Activated T-cell treated with anti-CD3 and anti-CD28 coated beads for 48 hours (primary cell): ENCODE results near the gene DNTT.
A peak's percentile ranks its signal among the peaks of the same experiment; 100 is the strongest.

Experiments used
- DNase-seq: peaks from one replicate; pipeline ENCODE4 v3.0.0-alpha.2; 2020; ENCODE audit warnings: low read depth

Gene DNTT

DNA sequence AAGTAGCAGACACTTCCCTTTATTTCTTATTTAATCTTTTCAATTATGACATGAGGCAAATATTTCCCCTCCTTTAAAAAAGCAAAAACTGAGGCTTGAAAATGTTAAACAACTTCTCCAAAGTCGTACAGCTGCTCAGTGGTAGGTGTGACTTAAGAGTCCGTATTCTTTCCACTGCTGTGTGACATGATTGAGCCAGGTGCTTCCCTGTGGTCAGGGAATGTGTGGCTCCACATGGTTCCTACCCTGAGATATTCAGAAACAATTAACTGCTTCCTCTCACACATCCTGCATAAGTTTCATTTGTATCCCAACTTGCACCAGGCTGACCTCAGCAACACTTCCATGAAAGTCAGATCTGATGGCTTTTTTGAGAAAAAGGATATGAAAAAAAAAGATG, 41.0 kb downstream of the DNTT start:
- DNase-seq, result no peak

DNA sequence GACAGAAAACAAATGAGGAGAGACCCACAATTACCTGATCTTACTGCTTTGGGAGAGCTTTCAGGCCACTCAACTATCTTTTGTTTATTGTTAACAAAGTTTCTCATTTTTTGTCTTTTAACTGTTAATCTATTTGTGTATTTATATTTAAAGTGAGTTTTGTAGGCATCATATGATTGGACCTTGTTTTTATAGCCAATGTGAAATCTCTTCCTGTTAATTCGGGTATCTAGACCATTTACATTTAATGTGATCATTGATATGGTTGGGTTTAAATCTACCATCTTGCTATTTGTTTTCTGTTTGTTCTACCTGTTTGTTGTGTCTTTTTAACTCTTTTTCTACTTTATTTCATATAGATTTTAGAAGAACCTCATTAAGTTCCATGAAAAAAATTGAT, 42.1 kb downstream of the DNTT start:
- DNase-seq, result no peak

DNA sequence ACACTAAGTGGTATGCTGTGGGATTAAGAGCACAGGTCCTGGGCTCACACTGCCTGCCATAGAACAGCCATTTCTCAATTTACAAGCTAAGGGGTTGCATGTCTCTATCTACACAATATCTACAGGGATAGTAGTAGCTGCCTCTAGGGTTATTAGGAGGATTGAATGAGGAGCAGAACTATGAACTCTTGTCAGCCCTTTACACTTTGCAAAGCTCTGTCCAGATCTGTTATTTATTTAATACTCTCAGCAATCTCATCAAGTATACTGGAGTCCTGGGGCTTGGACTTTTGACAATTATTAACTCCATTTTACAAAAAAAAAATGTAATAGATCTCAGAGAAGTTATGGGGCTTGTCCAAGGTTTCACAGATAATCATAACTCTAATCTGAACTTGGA, 47.8 kb downstream of the DNTT start:
- DNase-seq, result no peak

DNA sequence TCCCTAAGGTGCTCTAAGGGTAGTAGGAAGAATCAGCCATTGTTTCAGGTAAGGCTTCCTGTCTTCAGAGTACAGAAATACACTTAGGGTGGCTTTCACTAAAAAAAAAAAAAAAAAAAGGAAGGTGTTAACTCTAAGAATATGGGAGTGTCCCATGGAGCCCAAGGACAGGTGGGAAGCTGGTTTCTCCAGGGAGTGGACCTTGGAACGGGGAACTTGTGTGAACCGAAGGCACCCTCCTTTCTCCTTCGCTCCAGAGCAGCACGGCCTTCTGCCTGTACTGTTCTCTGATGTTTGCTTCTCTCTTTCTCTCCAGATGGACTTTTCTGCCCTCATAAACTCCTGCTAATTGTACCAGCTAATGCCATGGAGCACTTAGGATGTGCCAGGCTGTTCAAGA, 48.3 kb downstream of the DNTT start:
- no peak for DNase-seq

DNA sequence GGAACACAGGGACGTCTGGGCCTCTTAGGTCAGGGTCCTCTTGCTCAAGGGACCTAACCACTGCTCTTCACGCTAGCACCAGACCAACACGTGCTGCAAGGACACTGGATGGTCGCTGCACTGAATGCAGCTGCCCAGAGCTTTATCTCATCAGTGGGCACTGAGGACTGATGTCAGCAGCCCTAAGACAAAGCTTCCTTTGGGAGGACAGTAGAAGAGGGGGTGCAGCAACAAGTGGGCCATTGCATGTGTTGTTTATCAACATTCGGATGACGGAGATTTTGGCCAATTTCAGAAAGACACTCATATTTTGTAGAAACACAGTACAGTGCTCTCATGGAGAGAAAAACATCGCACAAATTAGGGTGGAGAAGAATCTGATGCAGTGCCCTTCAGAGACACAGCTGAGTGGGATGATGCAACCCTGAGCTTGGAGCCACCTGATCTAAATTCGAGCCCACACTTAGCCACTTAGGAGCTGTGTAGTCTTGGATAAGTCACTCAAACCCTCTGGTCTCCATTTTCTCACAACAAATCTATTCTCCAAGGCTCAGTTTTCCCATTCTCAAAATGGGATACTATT, 52.9 kb downstream of the DNTT start:
- no peak for DNase-seq

DNA sequence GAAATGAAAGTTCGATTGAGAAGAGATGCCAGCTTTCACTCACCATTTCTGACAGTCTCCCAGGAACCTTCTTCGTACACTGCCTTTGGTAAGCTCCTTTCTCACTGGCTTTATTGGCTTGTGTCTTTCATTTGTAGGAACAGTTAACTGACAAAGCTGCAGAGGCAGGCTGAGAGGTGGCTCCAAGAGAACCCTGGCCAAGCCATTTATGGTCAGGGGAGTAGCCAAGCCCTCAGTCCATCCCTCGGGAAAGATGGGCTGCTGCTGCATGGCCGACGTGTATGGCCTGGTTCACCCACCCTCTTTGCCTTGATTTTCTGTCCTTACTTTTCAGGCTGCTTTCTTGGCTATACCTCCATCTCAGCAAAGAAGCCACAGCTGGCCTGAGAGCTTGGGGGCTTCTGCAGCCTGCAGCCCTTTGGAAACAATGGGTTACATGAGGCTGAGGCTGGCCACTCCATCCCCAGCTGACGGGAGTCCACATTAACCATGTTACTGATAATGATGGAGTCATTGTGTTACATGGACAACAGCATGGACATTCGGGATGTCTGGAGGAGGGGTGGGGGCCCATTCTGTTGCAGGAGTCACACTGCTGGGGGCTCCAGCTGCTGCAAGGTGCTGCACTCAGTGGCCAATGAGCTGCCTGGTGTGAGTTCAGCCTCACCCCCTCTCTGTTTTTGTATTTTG, 54.8 kb downstream of the DNTT start, which contains the start of gene OPALIN:
TSS of gene OPALIN (minus strand) at position 152 of the 690 bp plus-strand sequence. CDS start at position 46, 106 bp downstream.
- no peak for DNase-seq

DNA sequence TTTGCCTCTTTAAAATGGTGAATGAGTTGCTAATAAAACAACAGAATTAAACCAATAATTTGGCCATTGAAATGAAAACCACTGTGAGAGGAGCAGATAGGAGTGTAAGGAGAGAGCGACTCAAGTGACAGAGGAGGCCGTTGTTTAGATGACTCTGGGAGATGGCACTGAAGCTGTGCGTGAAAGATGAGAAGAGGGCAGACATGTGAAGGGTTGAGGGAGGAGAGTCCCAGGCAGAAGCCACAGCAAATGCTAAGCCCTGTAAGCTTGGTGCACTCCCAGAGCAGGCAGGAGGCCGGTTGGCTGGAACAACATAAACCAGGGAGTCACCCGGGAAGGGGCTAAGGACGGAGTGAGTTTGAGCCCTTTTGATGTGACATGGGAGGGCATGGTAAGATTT, 55.4 kb downstream of the DNTT start:
- no peak for DNase-seq

DNA sequence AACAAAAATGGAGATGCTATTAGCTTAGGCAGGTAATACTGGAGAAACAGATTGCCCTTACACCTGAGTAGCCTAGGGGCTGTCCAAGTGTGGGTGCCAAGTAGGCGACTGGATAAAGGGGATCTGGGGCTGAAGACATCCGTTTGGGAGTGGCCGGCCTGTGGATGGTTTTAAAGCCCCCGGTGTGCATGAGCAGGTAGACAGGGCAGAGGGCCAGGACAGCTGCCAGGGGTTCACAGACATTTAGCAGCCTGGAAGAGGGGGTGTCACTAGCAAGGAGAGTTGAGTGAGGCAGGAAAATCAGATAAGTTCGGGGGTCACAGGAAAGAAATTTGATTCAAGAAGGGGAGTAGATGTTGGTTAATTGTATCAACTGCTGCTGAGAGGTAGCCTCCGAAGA, 56.1 kb downstream of the DNTT start:
- no peak for DNase-seq

DNA sequence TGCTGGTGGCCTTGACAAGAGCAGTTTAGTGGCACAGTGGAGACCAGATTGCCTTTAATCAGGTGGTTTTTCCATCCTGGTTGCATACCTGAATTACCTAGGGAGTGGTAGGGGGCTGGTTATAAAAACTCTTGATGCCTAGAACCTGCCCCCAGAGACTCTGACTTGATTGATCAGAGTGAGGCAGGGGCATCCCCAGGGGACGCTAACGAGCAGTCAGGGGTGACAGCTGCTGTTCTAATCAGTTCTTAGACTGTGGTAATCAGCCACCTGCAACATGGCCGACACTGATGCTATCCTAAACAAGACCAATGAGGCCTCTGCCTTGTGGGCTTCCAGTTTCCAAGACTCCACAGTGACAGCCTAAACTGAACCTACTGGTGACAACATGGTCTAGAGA, 56.5 kb downstream of the DNTT start:
- no peak for DNase-seq

DNA sequence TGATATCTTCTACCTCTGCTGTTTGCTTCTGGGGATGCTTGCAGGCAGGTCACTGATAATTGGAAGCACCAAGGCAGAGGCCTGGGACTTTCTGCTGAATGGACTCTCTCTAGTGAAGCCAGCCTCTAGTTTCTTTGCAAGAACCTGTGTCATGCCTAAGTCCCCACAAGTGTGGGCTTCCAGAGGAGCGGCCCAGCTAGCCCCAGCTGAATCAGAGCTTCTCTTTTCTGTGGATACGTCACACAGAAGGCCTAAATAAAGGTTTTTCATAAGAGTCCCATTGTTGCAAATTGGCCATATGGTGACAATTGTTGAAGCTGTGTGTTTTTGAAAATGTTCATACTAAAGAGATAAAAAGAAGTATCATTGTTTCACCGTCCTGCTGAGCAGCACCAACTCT, 61.3 kb downstream of the DNTT start:
- no peak for DNase-seq

DNA sequence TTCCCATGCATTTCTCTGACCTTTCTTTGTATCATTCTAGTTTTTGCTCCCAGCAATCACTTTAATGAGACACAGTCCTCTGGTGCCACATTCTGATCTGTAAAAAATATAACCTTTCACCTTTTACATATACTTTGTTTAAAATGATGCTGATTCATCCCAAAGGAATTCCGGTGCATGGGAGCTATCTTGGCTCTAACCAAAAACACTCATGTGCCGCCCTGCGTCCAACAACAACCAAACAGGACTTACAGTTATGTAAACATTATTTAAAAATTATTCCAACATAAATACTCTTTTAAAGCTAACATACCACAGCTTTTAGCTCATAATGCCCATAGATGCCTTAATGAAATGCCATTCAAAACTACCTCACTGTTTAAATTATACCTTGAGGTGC, 62.3 kb downstream of the DNTT start:
- DNase-seq, result no peak

DNA sequence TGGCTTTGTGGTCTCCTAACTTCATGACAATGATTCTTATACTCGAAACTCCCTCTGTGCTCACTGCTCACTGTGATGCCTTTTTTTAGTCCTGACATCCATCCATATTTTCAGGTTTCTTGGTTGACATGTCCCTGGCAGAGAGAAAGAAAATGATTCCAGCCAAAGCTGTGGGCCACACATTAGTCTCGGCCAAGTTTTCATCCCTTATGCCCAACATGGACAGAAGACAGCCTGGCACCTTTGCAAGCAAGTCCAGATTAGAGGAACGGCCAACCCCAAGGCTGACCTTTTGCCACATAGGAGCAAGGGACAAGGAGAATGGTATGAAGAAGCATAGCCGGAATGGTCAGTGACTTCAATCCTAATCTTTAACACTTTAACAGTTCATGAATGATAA, 63.2 kb downstream of the DNTT start:
- DNase-seq, result no peak

DNA sequence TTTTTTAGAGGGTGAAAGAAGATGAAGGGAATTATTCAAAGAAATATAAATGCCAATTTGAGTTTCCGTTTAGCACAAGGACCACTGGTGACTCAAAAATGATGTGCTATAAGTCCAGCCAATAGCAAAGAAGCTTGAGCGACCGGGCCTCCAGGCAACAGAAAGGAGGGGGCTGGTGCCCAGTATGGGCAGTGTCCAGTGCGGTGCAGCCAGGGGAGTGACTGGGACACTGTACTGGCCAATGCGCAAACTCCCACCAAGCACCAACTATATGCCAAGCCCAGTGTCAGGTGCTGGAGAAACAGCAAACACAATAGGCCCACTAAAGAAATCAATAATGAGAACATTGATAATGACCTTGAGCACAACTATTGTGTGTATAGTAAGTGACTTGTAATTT, 64.7 kb downstream of the DNTT start:
- no peak for DNase-seq

DNA sequence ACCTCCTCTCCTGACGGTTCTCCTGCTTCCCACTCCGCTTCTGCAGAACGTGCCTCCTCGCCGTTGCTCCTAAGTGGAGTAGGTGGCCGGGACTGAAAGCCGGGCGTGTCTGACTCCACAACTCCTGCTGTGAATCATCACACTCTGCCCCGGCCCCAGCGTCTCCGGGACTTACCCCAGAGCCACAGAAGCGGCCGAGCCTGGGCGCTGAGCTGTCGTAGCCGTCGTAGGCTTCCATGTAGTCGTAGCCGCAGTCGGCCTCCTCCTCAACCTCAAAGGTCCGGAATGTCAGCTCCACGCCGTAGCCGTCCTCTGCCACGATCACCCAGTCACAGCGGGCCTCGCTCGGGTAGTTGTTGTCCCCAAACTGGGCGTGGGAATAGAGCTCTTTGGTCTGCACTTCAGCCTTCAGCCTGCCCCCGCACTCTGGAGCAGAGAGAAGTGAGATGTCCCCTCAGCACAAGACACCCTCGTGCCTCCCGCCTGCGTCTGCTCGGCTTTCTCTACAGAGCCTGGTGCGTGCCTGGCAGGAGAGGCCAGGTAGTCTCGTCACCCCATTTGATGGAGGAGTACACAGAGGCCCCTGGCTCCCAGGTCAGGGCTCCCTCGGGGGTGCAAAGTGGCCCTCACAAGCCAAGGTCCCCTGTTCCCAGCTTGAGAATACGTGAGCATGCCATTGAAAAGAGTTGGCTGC, 65.8 kb downstream of the DNTT start:
- no peak for DNase-seq

DNA sequence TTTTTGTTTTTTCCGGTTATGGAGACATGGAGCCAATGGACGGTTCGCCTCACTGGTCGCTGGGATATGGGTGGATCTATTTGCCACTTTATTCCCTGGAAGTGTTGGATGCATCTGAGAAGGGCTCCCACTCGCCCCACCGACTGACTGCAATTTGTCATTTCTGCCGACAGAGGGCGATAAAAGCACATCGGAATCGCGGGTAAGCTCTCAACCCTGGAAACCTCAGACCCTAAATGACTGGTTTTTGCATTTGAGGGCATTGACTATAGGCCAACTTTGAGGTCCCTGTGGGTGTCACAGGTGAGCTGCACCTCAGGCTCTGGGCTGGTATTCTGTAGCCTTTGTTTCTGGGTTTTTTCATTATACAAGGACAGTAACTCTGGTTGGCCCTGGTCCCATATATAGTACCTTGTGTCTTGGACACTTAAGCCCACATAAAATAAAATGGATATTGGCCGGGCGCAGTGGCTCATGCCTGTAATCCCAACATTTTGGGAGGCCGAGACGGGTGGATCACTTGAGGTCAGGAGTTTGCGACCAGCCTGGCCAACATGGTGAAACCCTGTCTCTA, 66.4 kb downstream of the DNTT start:
- DNase-seq, result no peak

DNA sequence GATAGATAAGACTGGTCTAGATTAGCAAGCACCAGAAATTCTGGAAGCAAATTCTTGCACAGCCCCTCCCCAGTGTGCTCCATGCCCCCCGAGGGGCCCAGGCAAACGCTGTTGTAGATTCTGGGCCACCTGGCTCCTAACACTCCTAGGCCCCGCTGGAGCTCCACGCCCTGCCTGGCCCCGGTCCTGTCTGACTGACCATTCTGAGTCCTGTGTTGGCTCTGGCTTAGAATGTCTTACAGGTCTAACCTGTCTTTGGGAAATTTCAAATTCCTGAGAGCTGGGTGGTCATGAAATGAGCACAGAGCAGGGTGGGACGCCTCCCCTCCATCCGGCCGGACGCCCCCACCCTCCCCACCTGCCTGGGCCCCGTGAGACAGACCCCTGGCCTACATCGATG, 67.1 kb downstream of the DNTT start:
- no peak for DNase-seq

DNA sequence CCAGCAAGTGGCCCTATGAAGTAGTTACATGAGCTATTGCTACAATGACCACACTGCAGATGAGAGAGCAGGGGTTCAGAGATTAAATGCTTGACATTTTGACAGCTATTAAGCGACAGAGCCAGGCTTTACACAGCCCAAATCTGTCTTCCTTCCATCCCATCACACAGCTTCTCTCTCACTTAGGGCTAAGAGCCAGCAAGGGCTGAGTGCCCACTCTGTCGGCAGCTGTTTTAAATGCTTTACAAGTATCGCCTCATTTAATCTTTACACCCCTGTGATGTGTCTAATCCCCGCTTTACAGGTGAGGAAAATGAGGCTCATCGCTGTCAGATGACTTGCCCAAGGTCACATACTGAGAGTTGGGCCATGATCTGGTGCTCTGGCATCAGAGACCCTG, 69.8 kb downstream of the DNTT start:
- no peak for DNase-seq

DNA sequence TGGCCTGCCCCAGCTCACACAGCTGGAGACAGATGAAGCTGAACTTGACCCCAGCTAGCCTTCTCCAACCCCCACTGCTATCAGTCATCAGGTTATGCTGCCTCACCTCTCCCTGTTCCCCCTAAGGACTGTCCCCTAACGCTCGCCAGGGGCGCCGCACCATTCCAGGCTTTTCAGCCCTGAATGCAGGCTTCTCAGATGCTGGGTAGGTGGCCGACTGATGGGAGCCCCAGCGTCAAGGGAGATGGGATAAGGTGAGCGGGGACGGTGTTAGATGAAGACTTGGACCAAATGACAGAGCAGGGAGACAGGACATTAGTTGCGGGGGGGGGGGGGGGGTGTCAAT, 70.4 kb downstream of the DNTT start:
- no peak for DNase-seq

DNA sequence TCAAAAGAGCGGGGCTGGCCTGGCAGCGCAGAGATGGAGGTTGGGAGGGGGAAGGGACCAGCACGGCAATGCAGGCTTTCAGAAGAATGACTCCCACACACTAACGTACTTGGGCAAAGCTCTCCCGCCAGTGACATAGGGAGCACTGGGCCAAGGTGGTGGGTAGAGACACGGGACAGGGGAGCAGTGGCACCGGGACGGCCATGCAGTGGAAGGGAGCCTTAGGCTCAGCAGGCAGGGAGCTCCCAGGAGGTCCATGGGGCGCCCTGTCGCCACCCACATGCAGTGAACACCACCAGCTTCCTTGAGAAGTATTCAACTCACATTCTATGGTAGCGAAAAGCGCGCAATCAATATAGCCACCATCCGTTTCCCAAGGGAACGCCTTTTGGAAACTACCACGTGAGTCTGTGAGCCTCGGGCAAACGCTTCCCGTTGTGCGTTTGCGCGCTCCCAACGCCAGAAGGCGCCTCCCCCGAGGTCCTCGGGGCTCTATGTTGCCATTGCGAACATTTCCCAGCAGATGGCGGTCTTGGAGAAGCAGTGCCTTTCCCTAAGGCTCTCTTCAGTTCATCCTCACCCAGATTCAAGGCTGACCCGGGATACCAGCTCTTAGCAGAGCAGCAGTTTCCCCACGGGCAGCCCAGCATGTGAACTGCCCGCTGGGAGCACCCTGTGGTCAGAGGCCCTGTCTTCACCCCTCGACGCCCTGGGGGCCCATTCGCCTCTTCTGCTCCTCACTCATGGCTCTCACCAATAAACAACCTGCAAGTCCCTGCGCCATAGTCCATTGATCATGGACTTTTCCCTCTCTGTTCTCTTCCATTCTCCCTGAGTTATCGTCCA, 71.0 kb downstream of the DNTT start:
- peak; percentile 72 for DNase-seq

DNA sequence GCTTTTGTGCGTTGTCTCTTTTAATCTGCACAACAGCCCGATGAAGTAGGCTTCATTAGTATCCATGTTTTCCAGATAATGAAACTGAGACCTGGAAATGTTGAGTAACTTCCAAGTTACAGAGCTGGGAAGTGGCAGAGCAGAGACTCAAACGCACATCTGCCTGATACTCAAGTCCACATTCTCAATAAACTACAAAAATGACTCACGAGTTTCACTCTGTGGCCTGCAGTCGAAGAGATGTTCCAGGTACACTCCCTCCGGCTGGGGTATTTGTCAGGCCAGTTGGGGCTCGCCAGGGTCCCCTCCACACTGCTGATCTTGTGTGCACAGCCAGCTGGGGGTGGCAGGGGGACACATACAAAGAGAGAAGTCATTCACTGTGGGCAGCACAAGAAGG, 72.2 kb downstream of the DNTT start:
- DNase-seq, result no peak

DNA sequence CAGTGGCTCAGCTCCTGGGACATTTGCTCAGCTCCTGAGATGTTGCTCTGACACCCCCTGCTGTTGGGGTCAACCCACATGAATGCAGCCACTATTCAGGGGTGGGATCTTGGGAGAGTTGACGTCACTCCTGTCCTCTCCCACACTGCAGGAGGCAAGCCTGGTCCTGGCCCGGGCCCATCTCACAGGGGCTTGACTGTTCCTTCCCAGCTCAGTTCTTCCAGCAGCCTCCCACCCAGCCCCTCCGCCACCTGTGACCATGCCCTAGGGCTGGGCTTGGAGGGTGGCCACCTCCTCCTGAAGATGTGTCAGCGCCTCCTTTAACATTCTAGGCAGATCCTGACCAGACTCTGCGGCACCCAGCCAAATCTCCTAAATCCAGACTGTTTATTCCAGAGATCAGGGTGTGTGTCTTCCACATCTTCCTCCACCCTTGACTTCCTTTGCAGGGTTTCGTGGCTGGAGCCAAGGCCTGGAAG, 73.6 kb downstream of the DNTT start:
- DNase-seq, result no peak

DNA sequence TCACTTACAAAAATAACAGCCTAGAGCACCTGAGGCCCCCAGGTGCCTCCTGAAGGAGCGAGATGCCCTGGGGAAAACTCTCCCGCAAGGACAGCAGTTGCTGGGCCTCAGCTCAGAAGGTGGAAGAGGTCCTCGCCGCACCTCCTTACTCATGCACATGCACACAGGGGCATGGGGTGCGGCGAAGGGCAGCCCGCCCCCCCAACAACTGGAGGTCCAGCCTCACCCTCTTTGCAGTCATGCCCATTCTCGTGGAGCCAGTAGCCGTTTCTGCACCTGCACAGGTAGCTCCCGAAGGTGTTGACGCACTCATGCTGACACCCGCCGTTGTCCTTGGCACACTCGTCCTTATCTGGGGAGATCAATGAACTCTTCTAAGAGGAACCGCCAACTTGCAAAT, 74.5 kb downstream of the DNTT start:
- DNase-seq, result no peak
